HEK293T (cell line): ENCODE results near the gene TMEM38B.

Experiments
- ARNT ChIP-seq: fragments of 450-650 bp; IDR thresholded peaks from 2 replicates; pipeline ENCODE4 v1.6.1; 2017; ENCODE audit warnings: mild to moderate bottlenecking
- BHLHE40 ChIP-seq: fragments of 450-650 bp; IDR thresholded peaks from 2 replicates; pipeline ENCODE4 v1.6.1; 2016; ENCODE audit warnings: mild to moderate bottlenecking, moderate library complexity, borderline replicate concordance
- CTBP1 ChIP-seq: fragments of 450-650 bp; IDR thresholded peaks from 2 replicates; pipeline ENCODE4 v1.6.1; 2016; ENCODE audit warnings: borderline replicate concordance
- ELF4 ChIP-seq: fragments of 450-650 bp; IDR thresholded peaks from 2 replicates; pipeline ENCODE4 v1.6.1; 2017; ENCODE audit warnings: antibody characterized with exemption
- FOXA1 ChIP-seq: fragments of 450-650 bp; IDR thresholded peaks from 2 replicates; pipeline ENCODE4 v1.6.1; 2016; ENCODE audit warnings: mild to moderate bottlenecking
- FOXK2 ChIP-seq: fragments of 450-650 bp; IDR thresholded peaks from 2 replicates; pipeline ENCODE4 v1.6.1; 2016; ENCODE audit warnings: mild to moderate bottlenecking
- FOXM1 ChIP-seq: fragments of 450-650 bp; IDR thresholded peaks from 2 replicates; pipeline ENCODE4 v1.6.1; 2017; ENCODE audit warnings: mild to moderate bottlenecking, borderline replicate concordance
- HDGF ChIP-seq: fragments of 450-650 bp; IDR thresholded peaks from 2 replicates; pipeline ENCODE4 v1.6.1; 2017; ENCODE audit warnings: antibody characterized with exemption, borderline replicate concordance
- PKNOX1 ChIP-seq: fragments of 450-650 bp; IDR thresholded peaks from 2 replicates; pipeline ENCODE4 v1.6.1; 2016
- SP1 ChIP-seq: fragments of 450-650 bp; IDR thresholded peaks from 2 replicates; pipeline ENCODE4 v1.6.1; 2017
- SUZ12 ChIP-seq: fragments of 450-650 bp; IDR thresholded peaks from 2 replicates; pipeline ENCODE4 v1.6.1; 2016; ENCODE audit warnings: mild to moderate bottlenecking
- TARDBP ChIP-seq: fragments of 450-650 bp; IDR thresholded peaks from 2 replicates; pipeline ENCODE4 v1.6.1; 2016

- no peak for TF ChIP-seq FOXM1
- no peak for TF ChIP-seq TARDBP
- TF ChIP-seq ARNT, result no peak
- TF ChIP-seq FOXA1, result no peak
- no peak for TF ChIP-seq ELF4
- no peak for TF ChIP-seq SUZ12
- no peak for TF ChIP-seq BHLHE40
- TF ChIP-seq FOXK2, result no peak
- TF ChIP-seq HDGF, result no peak
- TF ChIP-seq CTBP1, result no peak
- no peak for TF ChIP-seq PKNOX1
- no peak for TF ChIP-seq SP1
Measured at GRCh38 chr9:105816202-105816744, 121.9 kb downstream of the TMEM38B start.
